ENCODE measurements around the gene KLF16. TPM values are rescaled to one million over a fixed set of nuclear protein-coding genes. Genes with fewer than 3 reads are reported as not detected.
A peak's percentile ranks its signal among the peaks of the same experiment; 100 is the strongest.
"Not testable (repeated sequence)": the region's sequence is repeated elsewhere in the genome, so short reads cannot be mapped to it uniquely, and the experiment has no call there.

The KLF16 gene
- total RNA-seq, 4 donors from 2014 or later: 1.8 to 6.4 (median 3.4) TPM

GRCh38 chr19:1880611-1881392 is 17.4 kb upstream of the KLF16 start:
- DNase-seq: no peak
- no peaks in the 10 kb centered on the region for H3K27me3 ChIP-seq
- H3K4me3 ChIP-seq (replicated peaks in 1 of 3): no peak overlapping the region
- no peaks in the 10 kb centered on the region for H3K36me3 ChIP-seq
- H3K4me1 ChIP-seq: peaks cover 16 to 26% of the 10 kb centered on the region in 2 donors
- TF ChIP-seq POLR2A (IDR thresholded peaks at IDR 0.05): no peak
- no peak for TF ChIP-seq CTCF (IDR thresholded peaks at IDR 0.05)
- no peak overlapping the region for H3K27ac ChIP-seq
- WGBS, 2 donors: 83 to 87% methylated on average over 3 to 11 of the region's 35 CpGs
- no peaks in the 10 kb centered on the region for H3K9me3 ChIP-seq
- intact Hi-C loops (cut with DNase I): no loop called here

GRCh38 chr19:1879982-1880381 is 16.6 kb upstream of the KLF16 start:
- H3K4me3 ChIP-seq (replicated peaks in 1 of 3); H3K9me3 ChIP-seq; H3K27ac ChIP-seq; H3K27me3 ChIP-seq; DNase-seq; intact Hi-C loops (cut with DNase I); H3K36me3 ChIP-seq: not testable (repeated sequence)
- H3K4me1 ChIP-seq: peaks cover 20 to 28% of the 10 kb centered on the region in 2 donors
- whole genome bisulfite sequencing, 2 donors: 92 to 97% methylated on average over 13 of the region's 17 CpGs

- H3K9me3 ChIP-seq; H3K36me3 ChIP-seq; H3K27ac ChIP-seq; H3K27me3 ChIP-seq; H3K4me3 ChIP-seq (replicated peaks in 1 of 3); DNase-seq; intact Hi-C loops (cut with DNase I): not testable (repeated sequence)
- 57 to 79% methylated on average over 5 to 7 of the region's 8 CpGs for WGBS, 2 donors
- peaks cover 21 to 30% of the 10 kb centered on the region in 2 donors for H3K4me1 ChIP-seq
Observed at GRCh38 chr19:1878583-1878982, 15.2 kb upstream of the KLF16 start.

GRCh38 chr19:1877280-1877660 is 13.9 kb upstream of the KLF16 start:
- 29% methylated on average over 9 of the region's 47 CpGs; no CpG with 5 or more reads in 1 of the 2 donors for WGBS, 2 donors
- Histone ChIP-seq H3K4me3 (replicated peaks in 1 of 3) (peak overlapping the region in 1 of 3 donors; percentile 93), H3K4me1 (peaks cover 27 to 32% of the 10 kb centered on the region in 2 donors)
- DNase-seq; H3K27ac ChIP-seq; H3K9me3 ChIP-seq; H3K27me3 ChIP-seq; intact Hi-C loops (cut with DNase I); H3K36me3 ChIP-seq: not testable (repeated sequence)

- intact Hi-C loops (cut with DNase I); DNase-seq; H3K27me3 ChIP-seq; H3K9me3 ChIP-seq; H3K36me3 ChIP-seq: not testable (repeated sequence)
- TF ChIP-seq CTCF (IDR thresholded peaks at IDR 0.05): peak in 1 of 6 experiments; percentile 8
- H3K4me3 ChIP-seq (replicated peaks in 1 of 3): peak overlapping the region in 2 of 3 donors; percentile 85 to 93
- H3K4me1 ChIP-seq: peaks cover 27 to 32% of the 10 kb centered on the region in 2 donors
- WGBS, 2 donors: 11 to 32% methylated on average over 28 to 31 of the region's 53 CpGs
- H3K27ac ChIP-seq: peak overlapping the region; percentile 66 to 88 (median 77)
Observed at GRCh38 chr19:1876496-1877279, 13.3 kb upstream of the KLF16 start.

- no peaks in the 10 kb centered on the region for H3K9me3 ChIP-seq
- peaks cover 27 to 32% of the 10 kb centered on the region in 2 donors for H3K4me1 ChIP-seq
- H3K36me3 ChIP-seq: no peaks in the 10 kb centered on the region
- peak; percentile 94 to 95 for DNase-seq
- H3K27me3 ChIP-seq: no peaks in the 10 kb centered on the region
- peak overlapping the region; percentile 72 to 93 (median 85) for H3K4me3 ChIP-seq (replicated peaks in 1 of 3)
- TF ChIP-seq CTCF (IDR thresholded peaks at IDR 0.05): peak in 1 of 6 experiments; percentile 17
- TF ChIP-seq POLR2A (IDR thresholded peaks at IDR 0.05): peak; percentile 56 to 87
- peak overlapping the region; percentile 76 to 88 (median 77) for H3K27ac ChIP-seq
- intact Hi-C loops (cut with DNase I): no loop called here
- WGBS, 2 donors: 0% methylated on average over 17 to 22 of the region's 87 CpGs
Observed at GRCh38 chr19:1875646-1876495, 12.5 kb upstream of the KLF16 start.

- peak overlapping the region; percentile 76 to 88 (median 77) for H3K27ac ChIP-seq
- peaks cover 27 to 32% of the 10 kb centered on the region in 2 donors for H3K4me1 ChIP-seq
- H3K4me3 ChIP-seq (replicated peaks in 1 of 3): peak overlapping the region; percentile 72 to 93 (median 85)
- intact Hi-C loops (cut with DNase I); DNase-seq; H3K27me3 ChIP-seq; H3K36me3 ChIP-seq; H3K9me3 ChIP-seq: not testable (repeated sequence)
- 2 to 6% methylated on average over 11 of the region's 11 CpGs for WGBS, 2 donors
Observed at GRCh38 chr19:1875265-1875645, 11.9 kb upstream of the KLF16 start.

All from thyroid gland (tissue), 4 donors.